Type B pancreatic cell (in vitro differentiated cells): ENCODE data around the gene AKAP10. TPM values are rescaled to one million over a fixed set of nuclear protein-coding genes. Genes with fewer than 3 reads are reported as not detected.

Experiments
- DNase-seq: peaks from one replicate; pipeline ENCODE4 v3.0.0; 2021; ENCODE audit warnings: mixed read lengths; ENCODE audit not compliant: unreplicated experiment; ENCODE audit errors: extremely low spot score
- H3K27ac Mint-ChIP-seq: 2 replicates; pipeline ENCODE4 v1.8.0; 2021; ENCODE audit warnings: mild to moderate bottlenecking, mixed read lengths
- H3K27me3 Mint-ChIP-seq: 2 replicates; pipeline ENCODE4 v1.8.0; 2021; ENCODE audit warnings: mixed read lengths
- H3K36me3 Mint-ChIP-seq: 2 replicates; pipeline ENCODE4 v1.8.0; 2021; ENCODE audit warnings: mixed read lengths
- H3K4me1 Mint-ChIP-seq: one replicate; pipeline ENCODE4 v1.8.0; 2021; ENCODE audit warnings: mixed read lengths; ENCODE audit not compliant: unreplicated experiment
- H3K4me3 Mint-ChIP-seq: 2 replicates; pipeline ENCODE4 v1.8.0; 2021; ENCODE audit warnings: mild to moderate bottlenecking, mixed read lengths
- H3K9me3 Mint-ChIP-seq: 2 replicates; pipeline ENCODE4 v1.8.0; 2021; ENCODE audit warnings: mixed read lengths
- total RNA-seq: library from RNA; stranded (reverse); gene quantifications from 2 replicates; pipeline ENCODE4 v1.2.1, GENCODE V29; 2021; ENCODE audit warnings: low replicate concordance
- TF ChIP-seq, protein P1 (sequence below): fragments of 200-600 bp; sonication (generic); conservative IDR thresholded peaks from 2 replicates; pipeline ENCODE4 v1.5.0; 2021; ENCODE audit warnings: antibody characterized with exemption, mild to moderate bottlenecking

Gene AKAP10
- total RNA-seq, 1 donor from 2014 or later: 30.3 TPM

DNA sequence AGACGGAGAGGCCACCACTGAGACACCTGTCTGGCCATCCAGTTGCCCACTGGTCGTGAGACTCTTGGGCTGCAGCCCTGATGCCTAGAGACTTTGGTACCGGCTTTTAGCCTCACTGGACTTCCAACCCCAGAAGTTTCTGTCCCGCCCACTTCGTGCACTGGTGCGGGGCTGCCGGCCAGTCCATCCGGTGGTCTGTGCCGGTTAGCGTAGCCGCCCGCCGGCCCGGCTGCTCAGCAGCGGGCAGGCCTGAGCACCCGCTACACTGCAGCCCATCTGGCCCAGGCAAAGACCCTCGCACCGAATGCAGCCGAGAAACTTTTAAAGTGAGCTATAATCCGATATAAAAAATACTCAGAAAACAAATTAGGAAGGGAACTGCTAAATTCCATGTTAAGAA is 30.7 kb downstream of the AKAP10 start:
- Mint-ChIP-seq H3K27me3 (no peaks in the 10 kb centered on the region), H3K4me3 (no peak overlapping the region), H3K4me1 (peaks cover 8% of the 10 kb centered on the region), H3K9me3 (no peaks in the 10 kb centered on the region), H3K27ac (no peak overlapping the region), H3K36me3 (peaks cover 26% of the 10 kb centered on the region)
- no peak for DNase-seq
- TF ChIP-seq, protein P1, sequence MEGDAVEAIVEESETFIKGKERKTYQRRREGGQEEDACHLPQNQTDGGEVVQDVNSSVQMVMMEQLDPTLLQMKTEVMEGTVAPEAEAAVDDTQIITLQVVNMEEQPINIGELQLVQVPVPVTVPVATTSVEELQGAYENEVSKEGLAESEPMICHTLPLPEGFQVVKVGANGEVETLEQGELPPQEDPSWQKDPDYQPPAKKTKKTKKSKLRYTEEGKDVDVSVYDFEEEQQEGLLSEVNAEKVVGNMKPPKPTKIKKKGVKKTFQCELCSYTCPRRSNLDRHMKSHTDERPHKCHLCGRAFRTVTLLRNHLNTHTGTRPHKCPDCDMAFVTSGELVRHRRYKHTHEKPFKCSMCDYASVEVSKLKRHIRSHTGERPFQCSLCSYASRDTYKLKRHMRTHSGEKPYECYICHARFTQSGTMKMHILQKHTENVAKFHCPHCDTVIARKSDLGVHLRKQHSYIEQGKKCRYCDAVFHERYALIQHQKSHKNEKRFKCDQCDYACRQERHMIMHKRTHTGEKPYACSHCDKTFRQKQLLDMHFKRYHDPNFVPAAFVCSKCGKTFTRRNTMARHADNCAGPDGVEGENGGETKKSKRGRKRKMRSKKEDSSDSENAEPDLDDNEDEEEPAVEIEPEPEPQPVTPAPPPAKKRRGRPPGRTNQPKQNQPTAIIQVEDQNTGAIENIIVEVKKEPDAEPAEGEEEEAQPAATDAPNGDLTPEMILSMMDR: no peak

DNA sequence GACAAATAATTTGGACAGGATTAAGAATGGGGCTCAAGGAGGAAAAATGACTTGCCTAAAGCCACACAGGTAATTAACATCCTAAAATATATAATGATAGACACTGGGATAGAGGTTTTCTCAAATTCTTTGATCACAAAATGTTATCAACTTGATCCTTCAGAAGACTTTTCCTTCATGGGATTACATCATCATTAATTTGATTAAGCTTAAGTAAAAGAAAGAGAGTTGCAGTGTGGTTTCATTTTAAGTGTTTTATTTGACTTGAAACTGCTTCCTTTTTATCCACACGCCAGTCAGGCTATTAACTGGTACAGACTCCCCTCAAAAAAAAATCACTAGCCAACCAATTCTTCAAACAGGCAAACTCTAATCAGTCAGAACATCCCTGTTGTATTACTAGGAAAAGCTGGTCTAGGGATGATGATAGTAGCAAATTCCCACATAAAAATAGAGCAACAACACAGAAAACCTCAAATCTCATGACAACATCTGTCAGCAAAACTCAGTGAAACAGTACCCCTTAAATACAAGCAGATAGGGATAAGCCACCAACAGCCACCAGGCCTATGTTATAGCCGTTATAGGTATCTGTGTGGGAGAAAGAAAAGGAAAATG is 32.5 kb downstream of the AKAP10 start:
- Mint-ChIP-seq H3K4me1 (peaks cover 8% of the 10 kb centered on the region), H3K36me3 (peaks cover 29% of the 10 kb centered on the region), H3K27me3 (no peaks in the 10 kb centered on the region), H3K27ac (no peak overlapping the region), H3K4me3 (no peak overlapping the region), H3K9me3 (no peaks in the 10 kb centered on the region)
- DNase-seq: no peak
- TF ChIP-seq, protein P1: no peak

- DNase-seq: no peak
- no peak overlapping the region for H3K4me3 Mint-ChIP-seq
- H3K27ac Mint-ChIP-seq: no peak overlapping the region
- H3K4me1 Mint-ChIP-seq: peaks cover 7% of the 10 kb centered on the region
- peaks cover 37% of the 10 kb centered on the region for H3K36me3 Mint-ChIP-seq
- TF ChIP-seq, protein P1: no peak
- H3K27me3 Mint-ChIP-seq: no peaks in the 10 kb centered on the region
- no peaks in the 10 kb centered on the region for H3K9me3 Mint-ChIP-seq
These were observed 34.0 kb downstream of the AKAP10 start for GRCh38 chr17:19943599-19943998.

GRCh38 chr17:19943026-19943425 is 34.6 kb downstream of the AKAP10 start:
- no peaks in the 10 kb centered on the region for H3K27me3 Mint-ChIP-seq
- no peak overlapping the region for H3K4me3 Mint-ChIP-seq
- H3K36me3 Mint-ChIP-seq: peaks cover 31% of the 10 kb centered on the region
- H3K27ac Mint-ChIP-seq: no peak overlapping the region
- TF ChIP-seq, protein P1: no peak
- peaks cover 1% of the 10 kb centered on the region for H3K4me1 Mint-ChIP-seq
- no peak for DNase-seq
- no peaks in the 10 kb centered on the region for H3K9me3 Mint-ChIP-seq

GRCh38 chr17:19940722-19941464 is 36.7 kb downstream of the AKAP10 start:
- Mint-ChIP-seq H3K27me3 (no peaks in the 10 kb centered on the region), H3K36me3 (peaks cover 31% of the 10 kb centered on the region), H3K4me1 (no peaks in the 10 kb centered on the region), H3K27ac (peak overlapping the region; percentile 0), H3K9me3 (no peaks in the 10 kb centered on the region), H3K4me3 (no peak overlapping the region)
- no peak for DNase-seq
- TF ChIP-seq, protein P1: no peak
